ENCODE measurements around the gene TMEM201. TPM values are rescaled to one million over a fixed set of nuclear protein-coding genes. Genes with fewer than 3 reads are reported as not detected.
A peak's percentile ranks its signal among the peaks of the same experiment; 100 is the strongest.
"Not testable (repeated sequence)": the region's sequence is repeated elsewhere in the genome, so short reads cannot be mapped to it uniquely, and the experiment has no call there.

The TMEM201 gene
- total and polyA plus RNA-seq, 2 of the 13 experiments (the other 11 are each of a cell fraction or from before 2014, with no cell fraction given): 1.5 to 8.2 TPM

- H3K9me3 ChIP-seq (ENCODE audit: low read length); H2AFZ ChIP-seq (ENCODE audit: low read length); DNase-seq (ENCODE audit: low spot score); CTCF ChIA-PET (ENCODE audit: low intra/inter-chr PET ratio, low total read pairs); H3K4me2 ChIP-seq (ENCODE audit: low read depth, low read length); ATAC-seq; H3K4me3 ChIP-seq (replicated peaks in 1 of 3; ENCODE audit: insufficient read depth in 1 of 3, low read depth in 2 of 3, low read length in 3 of 3); POLR2A ChIA-PET; H3K9ac ChIP-seq (ENCODE audit: insufficient read depth, low read depth, low read length); FAIRE-seq; intact Hi-C loops (cut with micrococcal nuclease; ENCODE audit: unreplicated experiment); BruUV-seq (replicated peaks); in situ Hi-C loops (cut with HindIII; ENCODE audit: extremely low pct_ligation_motif_present, low pct_unique_long_range_greater_than_20kb); H3K27me3 ChIP-seq (ENCODE audit: control insufficient read depth in 1 of 2, insufficient read depth in 2 of 2, low read length in 2 of 2); H4K20me1 ChIP-seq (ENCODE audit: insufficient read depth, low read length): not testable (repeated sequence)
- 93% methylated on average over 17 of the region's 17 CpGs for WGBS (ENCODE audit: low lambda C conversion rate)
- TF ChIP-seq, protein P1, sequence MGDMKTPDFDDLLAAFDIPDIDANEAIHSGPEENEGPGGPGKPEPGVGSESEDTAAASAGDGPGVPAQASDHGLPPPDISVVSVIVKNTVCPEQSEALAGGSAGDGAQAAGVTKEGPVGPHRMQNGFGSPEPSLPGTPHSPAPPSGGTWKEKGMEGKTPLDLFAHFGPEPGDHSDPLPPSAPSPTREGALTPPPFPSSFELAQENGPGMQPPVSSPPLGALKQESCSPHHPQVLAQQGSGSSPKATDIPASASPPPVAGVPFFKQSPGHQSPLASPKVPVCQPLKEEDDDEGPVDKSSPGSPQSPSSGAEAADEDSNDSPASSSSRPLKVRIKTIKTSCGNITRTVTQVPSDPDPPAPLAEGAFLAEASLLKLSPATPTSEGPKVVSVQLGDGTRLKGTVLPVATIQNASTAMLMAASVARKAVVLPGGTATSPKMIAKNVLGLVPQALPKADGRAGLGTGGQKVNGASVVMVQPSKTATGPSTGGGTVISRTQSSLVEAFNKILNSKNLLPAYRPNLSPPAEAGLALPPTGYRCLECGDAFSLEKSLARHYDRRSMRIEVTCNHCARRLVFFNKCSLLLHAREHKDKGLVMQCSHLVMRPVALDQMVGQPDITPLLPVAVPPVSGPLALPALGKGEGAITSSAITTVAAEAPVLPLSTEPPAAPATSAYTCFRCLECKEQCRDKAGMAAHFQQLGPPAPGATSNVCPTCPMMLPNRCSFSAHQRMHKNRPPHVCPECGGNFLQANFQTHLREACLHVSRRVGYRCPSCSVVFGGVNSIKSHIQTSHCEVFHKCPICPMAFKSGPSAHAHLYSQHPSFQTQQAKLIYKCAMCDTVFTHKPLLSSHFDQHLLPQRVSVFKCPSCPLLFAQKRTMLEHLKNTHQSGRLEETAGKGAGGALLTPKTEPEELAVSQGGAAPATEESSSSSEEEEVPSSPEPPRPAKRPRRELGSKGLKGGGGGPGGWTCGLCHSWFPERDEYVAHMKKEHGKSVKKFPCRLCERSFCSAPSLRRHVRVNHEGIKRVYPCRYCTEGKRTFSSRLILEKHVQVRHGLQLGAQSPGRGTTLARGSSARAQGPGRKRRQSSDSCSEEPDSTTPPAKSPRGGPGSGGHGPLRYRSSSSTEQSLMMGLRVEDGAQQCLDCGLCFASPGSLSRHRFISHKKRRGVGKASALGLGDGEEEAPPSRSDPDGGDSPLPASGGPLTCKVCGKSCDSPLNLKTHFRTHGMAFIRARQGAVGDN (CRISPR knock-in tag; IDR thresholded peaks at IDR 0.05): peak; percentile 38
- peak overlapping the region; percentile 53 for H3K27ac ChIP-seq (ENCODE audit: extremely low read length, insufficient read depth, low read length)
- peaks cover 53% of the 10 kb centered on the region for H3K79me2 ChIP-seq (ENCODE audit: insufficient read depth, low read length)
- H3K36me3 ChIP-seq (replicated peaks in 1 of 2; ENCODE audit: control insufficient read depth in 1 of 2, insufficient read depth in 2 of 2, low read length in 2 of 2): peaks cover 15 to 58% of the 10 kb centered on the region in 2 experiments
- H3K4me1 ChIP-seq (ENCODE audit: insufficient read depth, low read length): peaks cover 90% of the 10 kb centered on the region
Observed at GRCh38 chr1:9560090-9560489, 28.6 kb upstream of the TMEM201 start.

- H3K4me1 ChIP-seq (ENCODE audit: insufficient read depth, low read length): peaks cover 90% of the 10 kb centered on the region
- WGBS (ENCODE audit: low lambda C conversion rate): 96% methylated on average over 3 of the region's 3 CpGs
- H3K9me3 ChIP-seq (ENCODE audit: low read length): no peaks in the 10 kb centered on the region
- no peaks in the 10 kb centered on the region for H3K27me3 ChIP-seq (ENCODE audit: control insufficient read depth in 1 of 2, insufficient read depth in 2 of 2, low read length in 2 of 2)
- DNase-seq (ENCODE audit: low spot score) (no peak), FAIRE-seq (no peak), ATAC-seq (no peak)
- TSS peak; percentile 27 for BruUV-seq (replicated peaks)
- H3K27ac ChIP-seq (ENCODE audit: extremely low read length, insufficient read depth, low read length): peak overlapping the region; percentile 8
- H2AFZ ChIP-seq (ENCODE audit: low read length): no peak overlapping the region
- POLR2A ChIA-PET: interaction anchor here (1.2 kb wide), 1 partner anchor 15 kb away, joined by 3 read pairs; no protein-coding TSS in a partner anchor
- no peak overlapping the region for H3K4me3 ChIP-seq (replicated peaks in 1 of 3; ENCODE audit: insufficient read depth in 1 of 3, low read depth in 2 of 3, low read length in 3 of 3)
- in situ Hi-C loops (cut with HindIII; ENCODE audit: extremely low pct_ligation_motif_present, low pct_unique_long_range_greater_than_20kb): no loop called here
- no peak overlapping the region for H3K9ac ChIP-seq (ENCODE audit: insufficient read depth, low read depth, low read length)
- peaks cover 48% of the 10 kb centered on the region for H3K79me2 ChIP-seq (ENCODE audit: insufficient read depth, low read length)
- H3K4me2 ChIP-seq (ENCODE audit: low read depth, low read length): no peak overlapping the region
- intact Hi-C loops (cut with micrococcal nuclease; ENCODE audit: unreplicated experiment): no loop called here
- CTCF ChIA-PET (ENCODE audit: low intra/inter-chr PET ratio, low total read pairs): no interaction called here
- peaks cover 8 to 51% of the 10 kb centered on the region in 2 experiments for H3K36me3 ChIP-seq (replicated peaks in 1 of 2; ENCODE audit: control insufficient read depth in 1 of 2, insufficient read depth in 2 of 2, low read length in 2 of 2)
- H4K20me1 ChIP-seq (ENCODE audit: insufficient read depth, low read length): no peaks in the 10 kb centered on the region; the same call in 1 of the 2 replicates
- TF ChIP-seq LCORL (IDR thresholded peaks at IDR 0.05) (peak; percentile 87), LCORL (CRISPR knock-in tag; IDR thresholded peaks at IDR 0.05) (no peak), THRA (CRISPR knock-in tag; IDR thresholded peaks at IDR 0.05; ENCODE audit: borderline replicate concordance) (peak; percentile 52; the same call in 1 of the 2 replicates), ZNF629 (CRISPR knock-in tag; conservative IDR thresholded peaks at IDR 0.05) (no peak), ZNF546 (CRISPR knock-in tag; conservative IDR thresholded peaks at IDR 0.05) (no peak), ARNT2 (CRISPR knock-in tag; IDR thresholded peaks at IDR 0.05; ENCODE audit: low read depth) (no peak), PRDM10 (CRISPR knock-in tag; IDR thresholded peaks at IDR 0.05; ENCODE audit: low read depth) (no peak)
Observed at GRCh38 chr1:9561429-9561828, 27.3 kb upstream of the TMEM201 start.
